Upper lobe of left lung (tissue), 4 donors: ENCODE measurements around the gene SFMBT2.

ENCODE experiments used
- CTCF ChIP-seq, 6 experiments: fragments of 450-650 bp in 4 of 6; fragments of 200-600 bp in 2 of 6; sonication (generic) in 2 of 6; IDR thresholded peaks; one replicate each; pipeline ENCODE4 v1.5.1; 2016 to 2019; ENCODE audit warnings: antibody characterized with exemption in 6 of 6
- POLR2A ChIP-seq, 4 donors: fragments of 450-650 bp; IDR thresholded peaks; one replicate each; pipeline ENCODE4 v1.5.1; 2016 to 2017; ENCODE audit warnings: antibody characterized with exemption in 4 of 4, mild to moderate bottlenecking in 2 of 4
- POLR2AphosphoS5 ChIP-seq, 2 donors: sonication (generic); formaldehyde crosslinking; IDR thresholded peaks; one replicate each; pipeline ENCODE4 v1.5.1; 2017; ENCODE audit warnings: antibody characterized with exemption in 2 of 2

GRCh38 chr10:7424315-7424714, 13.5 kb upstream of the SFMBT2 start:
- TF ChIP-seq POLR2AphosphoS5 (IDR thresholded peaks at IDR 0.05) (no peak), CTCF (IDR thresholded peaks at IDR 0.05) (no peak), POLR2A (IDR thresholded peaks at IDR 0.05) (no peak)
